Posterior cingulate gyrus (tissue), 11 donors: Measurements from ENCODE around the gene DPM1.

Experiments used
- DNase-seq, 10 donors: peaks; one replicate each; pipeline versions ENCODE4 v3.0.0 to v3.0.0-alpha.2; 2020 to 2021; ENCODE audit warnings: mixed read lengths in 3 of 10
- intact Hi-C: fragments of 100-400 bp; cut with DNase I; formaldehyde crosslinking; loops from one replicate; pipeline ENCODE4 v1.15.1; 2023

DPM1 gene

DNA sequence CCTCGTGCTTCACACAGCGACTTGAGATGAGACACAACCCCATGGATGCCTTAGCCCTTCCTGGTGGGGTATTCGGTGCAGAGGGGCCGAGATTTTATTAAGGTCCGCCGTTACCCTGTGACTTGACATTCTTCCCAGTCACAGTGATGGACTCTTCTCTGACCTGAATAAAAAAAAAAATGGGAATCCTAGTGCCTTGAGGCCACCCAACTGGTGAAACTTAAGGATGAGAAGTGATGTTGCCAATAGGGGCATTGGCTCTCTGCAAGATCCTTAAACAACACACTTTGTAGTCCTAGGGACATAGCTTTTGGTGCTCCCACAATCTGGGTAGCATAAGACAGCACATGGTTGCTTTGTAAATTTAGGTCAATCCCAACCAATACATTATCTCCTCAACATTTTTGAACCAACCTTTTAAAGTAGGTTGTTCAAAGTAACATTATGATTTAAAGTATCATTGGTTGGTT lies 26.3 kb downstream of the DPM1 start:
- intact Hi-C loops: no loop called here
- no peak for DNase-seq

DNA sequence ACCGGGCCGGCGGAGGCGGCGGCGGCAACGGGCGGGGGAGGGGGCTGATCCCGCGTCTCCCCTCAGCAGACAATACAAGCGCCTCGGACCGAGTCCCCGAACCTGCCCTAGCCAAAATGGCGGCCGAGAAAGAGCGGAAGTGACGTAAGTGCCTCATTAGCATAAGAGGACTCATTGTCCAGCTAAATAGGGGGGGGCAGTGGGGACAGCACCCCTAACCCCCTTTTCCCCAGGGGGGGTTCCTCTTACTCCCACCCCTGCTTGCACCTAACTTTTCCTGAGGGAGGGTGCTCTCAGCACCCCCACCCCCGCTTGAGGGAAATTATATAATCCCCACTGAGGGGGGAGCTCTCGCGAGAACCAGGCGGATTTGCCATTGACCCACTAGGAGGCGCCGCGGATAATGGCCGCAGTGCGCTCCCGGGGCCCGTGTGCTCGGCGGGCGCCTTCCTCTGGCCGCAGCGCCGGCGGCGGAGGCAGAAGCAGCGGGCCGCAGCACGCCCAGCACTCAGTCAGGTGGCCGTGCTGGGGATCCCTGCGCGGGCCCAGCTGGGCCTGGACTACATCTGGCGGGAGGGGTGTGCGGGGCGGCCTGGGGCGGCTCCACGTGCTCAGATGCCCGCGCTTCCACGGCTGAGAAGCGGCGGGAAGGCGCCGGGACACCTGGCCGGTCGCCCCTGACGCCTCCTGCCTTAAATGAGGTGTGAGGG lies 26.9 kb downstream of the DPM1 start, which contains the start of gene ADNP:
Gene ADNP (minus strand): TSS at position 132 of the 710 bp plus-strand sequence. CDS start 27,441 bp downstream, outside the sequence.
- peak; percentile 80 to 98 (median 88) for DNase-seq
- intact Hi-C loops: loop anchor here (2.0 kb wide), 1 partner anchor 27 kb away; the partner anchor contains the start of genes DPM1 and MOCS3

DNA sequence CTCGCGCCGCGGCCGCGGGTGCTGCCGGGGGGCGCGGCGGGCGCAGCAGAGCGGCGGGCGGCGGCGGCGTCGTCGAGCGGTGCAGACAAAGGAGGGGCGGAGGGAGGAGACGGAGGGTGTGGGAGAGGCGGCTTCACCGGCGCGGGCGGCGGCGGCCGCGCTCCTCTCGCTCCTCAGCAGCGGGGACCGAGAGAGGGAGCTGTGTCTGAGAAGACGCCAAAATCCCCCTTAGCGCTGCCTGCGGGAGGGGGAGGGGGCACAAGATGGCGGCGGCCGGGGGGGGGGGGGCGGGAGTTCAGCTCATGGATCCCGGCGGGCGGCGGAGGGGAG lies 27.4 kb downstream of the DPM1 start:
- intact Hi-C loops: loop anchor here (2.0 kb wide), 1 partner anchor 28 kb away; the partner anchor contains the start of genes DPM1 and MOCS3
- peak in 1 of 10 donors; percentile 12 for DNase-seq

DNA sequence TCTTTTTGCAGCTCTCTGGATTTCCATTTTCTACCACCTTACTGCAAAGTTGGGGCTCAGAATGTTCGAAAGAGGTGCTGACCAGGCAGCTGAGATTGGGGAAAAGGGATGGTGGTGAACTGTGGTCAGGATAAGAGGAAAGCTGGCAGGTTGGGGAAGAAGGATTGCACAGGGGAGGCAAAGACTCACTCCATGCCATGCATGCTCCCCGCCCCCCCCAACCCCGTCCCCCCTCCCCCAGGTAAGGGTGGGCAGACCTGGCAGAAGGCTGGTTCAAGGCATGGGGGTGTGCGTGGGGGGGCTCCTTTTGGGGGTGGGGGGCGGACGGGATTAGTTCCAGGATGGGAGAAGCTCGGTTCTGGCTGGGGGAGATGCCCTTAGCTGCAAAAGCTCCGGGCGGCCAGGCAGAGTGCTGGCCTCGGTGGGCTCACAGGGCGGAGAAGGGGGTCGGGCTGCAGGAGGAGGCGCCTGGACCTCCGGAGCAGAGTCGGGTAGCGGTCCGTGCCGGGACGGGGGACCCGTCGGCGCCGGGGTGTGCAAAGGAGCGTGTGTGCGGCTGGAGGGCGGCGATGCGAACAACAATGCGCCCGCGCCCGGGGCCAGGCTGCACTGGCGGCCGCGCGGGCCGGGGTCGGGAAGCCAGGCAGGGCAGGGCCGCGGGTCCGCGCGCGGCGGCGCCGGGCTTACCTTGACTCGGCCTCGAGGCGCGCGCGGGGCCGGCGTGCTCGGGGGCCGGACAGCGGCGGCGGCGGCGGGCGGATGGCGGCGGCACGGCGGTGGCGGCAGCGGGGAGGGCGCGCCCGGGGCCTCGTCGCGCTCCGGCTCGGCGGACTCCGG lies 28.0 kb downstream of the DPM1 start:
- peak in 5 of 10 donors; percentile 12 to 85 (median 30) for DNase-seq
- intact Hi-C loops: loop anchor here (2.0 kb wide), 1 partner anchor 28 kb away; the partner anchor contains the start of genes DPM1 and MOCS3

DNA sequence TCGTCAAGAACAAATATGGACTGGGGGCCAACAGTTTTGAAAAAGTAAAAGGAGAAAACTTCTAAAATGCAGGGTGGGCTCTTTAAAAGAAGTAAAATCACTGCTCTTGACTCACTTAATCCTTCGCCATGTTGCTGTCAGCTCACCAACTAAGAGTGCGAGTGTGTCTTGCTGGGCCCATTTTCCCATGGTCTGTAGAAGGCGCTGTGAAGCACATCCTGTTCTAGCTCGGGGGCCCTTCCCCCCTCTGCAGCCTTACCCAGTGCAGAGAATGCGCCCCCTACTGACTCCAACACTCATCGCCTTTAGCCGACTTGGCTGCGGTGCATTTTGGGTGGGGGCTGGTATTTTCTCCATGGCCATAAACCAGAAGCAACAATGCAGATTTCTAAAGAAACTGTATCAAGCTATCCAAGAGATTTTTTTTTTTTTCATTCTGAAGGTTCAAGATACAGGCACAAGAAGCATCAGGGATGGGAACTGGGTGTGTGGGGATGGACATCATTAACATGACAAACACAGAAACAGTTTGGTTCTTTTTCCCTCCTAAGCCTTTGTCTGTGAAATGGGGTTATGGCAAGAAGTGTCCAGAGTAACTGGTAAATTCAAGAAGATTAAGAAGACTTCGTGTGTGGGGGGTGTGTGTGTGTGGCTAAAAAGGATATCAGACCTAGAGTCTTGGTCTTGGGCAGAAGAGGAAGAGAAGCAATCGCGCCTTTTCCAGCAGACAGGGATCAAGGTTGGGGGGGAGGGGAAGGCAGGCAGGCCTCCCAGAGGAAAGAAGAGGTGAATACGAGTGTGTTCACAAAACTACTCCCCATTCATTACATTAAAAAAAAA lies 28.8 kb downstream of the DPM1 start:
- intact Hi-C loops: loop anchor here (1.0 to 2.0 kb wide), 2 partner anchors 29 to 135 kb away; partner anchors contain the start of genes DPM1 and MOCS3
- DNase-seq: peak; percentile 78 to 98 (median 86)

DNA sequence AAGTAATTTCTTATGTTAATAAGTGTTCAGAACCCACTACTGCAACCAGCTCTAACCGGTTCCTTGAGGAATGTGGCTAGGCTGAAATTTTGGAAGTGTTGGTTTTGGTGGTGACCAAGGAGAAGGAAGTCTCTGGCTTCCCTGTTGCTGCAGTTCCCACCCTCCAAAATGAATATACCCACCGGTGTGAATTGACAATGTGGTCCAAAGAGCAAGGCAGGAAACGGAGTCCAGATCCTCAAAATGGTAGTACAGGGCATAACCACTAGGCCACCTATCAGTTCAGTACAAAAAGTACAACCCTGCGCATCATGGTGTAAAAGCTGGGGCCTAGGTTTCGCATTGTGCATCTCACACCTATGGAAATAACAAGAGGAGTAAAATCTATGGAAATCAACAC lies 29.9 kb downstream of the DPM1 start:
- intact Hi-C loops: no loop called here
- DNase-seq: no peak

DNA sequence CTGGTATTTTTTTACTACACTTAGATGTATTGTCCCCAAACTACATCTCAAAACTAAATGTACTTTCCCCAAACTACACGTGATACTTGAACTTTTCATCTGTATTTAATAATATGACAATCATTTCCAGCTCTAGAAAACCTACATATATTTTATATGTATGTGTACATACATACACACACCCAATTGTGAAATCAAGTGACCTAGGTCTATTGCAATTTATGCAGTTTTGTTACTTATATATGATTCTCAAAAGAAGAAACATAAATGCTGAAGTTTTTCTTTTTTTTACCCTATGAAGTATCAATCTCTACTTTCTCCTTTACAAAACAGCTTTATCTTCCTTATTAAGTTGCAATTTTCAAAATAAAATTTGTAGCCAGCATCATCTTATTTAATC lies 31.8 kb downstream of the DPM1 start:
- DNase-seq: no peak
- intact Hi-C loops: no loop called here

DNA sequence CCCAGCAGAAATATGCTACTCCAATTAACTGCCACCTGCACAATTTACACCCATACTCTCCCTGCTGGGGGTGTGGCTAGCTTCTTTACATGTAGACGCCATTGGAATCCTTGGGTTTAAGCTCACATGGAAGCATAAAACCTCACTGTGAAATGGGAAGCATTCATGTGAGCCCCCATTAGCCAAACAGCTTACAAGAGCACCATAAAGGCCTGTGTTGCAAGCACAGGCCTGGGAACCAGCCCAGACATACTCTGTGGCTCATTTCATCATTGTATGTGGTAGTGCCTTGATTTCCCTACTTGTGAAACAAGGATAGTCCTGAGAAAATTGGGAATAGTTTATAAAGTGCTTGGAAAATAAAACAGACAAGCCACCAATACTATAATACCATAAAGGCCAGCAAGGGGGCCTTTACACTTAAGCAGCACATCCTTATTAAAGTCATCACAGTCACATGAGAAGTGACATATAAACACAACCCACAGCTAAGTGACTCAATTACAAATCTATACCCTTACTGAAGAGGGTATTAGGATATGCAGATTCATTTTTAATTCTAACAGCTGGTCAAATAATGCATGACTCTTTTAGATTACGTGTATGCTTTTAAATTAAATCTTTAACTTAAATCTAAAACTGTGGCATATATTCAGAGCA lies 33.9 kb downstream of the DPM1 start:
- DNase-seq: no peak
- intact Hi-C loops: no loop called here

DNA sequence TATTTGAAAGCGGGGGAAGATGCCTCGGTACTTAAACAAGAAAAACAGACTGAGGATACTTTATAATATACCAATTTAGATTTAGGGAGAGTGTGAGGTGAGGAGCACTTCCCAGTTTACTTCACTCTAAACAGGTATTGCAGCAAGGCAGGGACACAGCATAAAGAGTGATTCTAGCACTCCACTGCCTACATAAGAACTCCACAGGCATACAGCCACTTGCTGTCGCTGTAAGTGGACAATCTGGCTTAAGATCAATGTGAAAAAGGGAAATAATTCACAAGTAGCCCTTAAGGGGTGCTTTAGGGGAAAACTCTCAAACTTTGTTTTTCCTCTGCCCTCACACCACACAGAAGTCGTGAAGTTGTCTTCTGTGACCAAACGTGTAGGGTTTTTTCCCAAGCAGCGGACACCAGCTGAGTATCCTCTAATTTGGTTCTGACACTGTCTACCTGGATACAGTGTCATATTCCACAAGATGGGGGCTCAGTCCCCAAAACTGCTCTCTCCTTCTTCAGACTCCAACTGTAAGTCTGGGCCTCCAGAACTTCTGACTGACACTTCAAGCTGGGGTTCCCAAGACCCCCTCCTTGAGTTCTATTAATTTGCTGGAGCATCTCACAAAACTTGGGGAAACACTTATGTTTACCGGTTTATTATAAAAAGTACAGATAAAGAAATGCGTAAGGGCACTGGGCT lies 36.4 kb downstream of the DPM1 start:
- intact Hi-C loops: no loop called here
- no peak for DNase-seq

DNA sequence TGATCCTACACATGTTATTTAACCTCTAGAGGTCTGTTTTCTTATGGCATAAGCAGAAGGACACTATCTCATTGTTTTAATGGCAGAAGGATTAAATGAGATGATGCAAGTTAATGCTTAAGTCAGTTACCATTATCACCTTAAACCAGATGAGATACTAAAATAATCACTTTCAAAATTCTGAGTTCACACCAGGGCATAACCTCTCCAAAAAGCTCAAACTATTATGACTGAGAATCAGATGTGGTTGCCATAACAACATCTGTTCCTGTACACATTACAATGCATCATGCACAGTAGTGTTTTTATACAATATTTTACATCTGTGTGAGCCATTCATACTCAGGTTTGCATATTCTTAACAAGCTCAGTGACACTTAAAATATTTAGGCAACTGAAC lies 37.3 kb downstream of the DPM1 start:
- intact Hi-C loops: no loop called here
- DNase-seq: no peak

DNA sequence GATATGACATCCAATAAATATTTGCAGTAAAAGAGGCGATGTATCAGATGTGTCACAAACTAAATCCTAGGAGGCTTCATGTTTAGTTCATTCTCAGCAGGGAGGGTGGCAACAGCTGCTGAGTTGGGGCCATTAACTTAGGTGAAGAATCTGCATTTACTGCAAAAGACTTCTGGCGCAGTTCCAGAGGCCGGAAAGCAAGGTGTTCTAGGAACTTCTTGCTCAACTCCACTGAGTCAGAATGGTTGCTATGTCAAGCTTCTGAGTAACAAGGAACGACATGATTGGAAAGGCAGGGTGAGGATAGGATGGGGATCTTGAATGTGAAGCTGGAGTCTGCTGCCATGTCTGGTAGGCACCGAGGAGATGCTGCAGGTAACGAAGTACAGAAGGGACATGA lies 38.8 kb downstream of the DPM1 start:
- intact Hi-C loops: no loop called here
- DNase-seq: no peak

DNA sequence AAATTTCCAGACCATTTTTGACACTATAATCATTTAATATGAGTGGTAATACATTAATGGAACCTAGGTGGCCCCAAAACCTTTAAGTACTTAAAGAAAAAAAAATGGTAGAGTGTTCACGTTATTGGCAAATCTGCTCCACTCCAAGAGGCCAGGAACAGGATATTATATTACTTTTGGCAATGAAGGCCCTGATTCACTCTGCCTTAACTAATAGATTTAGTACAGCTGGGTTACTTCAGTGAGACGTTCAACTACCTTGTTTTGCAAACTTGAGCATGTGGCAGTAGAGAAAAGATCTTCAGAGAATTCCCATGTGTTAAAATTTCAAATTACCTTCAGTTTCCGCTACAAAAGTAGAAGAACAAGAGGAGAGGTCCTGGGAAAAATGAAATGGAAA lies 39.9 kb downstream of the DPM1 start:
- intact Hi-C loops: no loop called here
- DNase-seq: no peak

DNA sequence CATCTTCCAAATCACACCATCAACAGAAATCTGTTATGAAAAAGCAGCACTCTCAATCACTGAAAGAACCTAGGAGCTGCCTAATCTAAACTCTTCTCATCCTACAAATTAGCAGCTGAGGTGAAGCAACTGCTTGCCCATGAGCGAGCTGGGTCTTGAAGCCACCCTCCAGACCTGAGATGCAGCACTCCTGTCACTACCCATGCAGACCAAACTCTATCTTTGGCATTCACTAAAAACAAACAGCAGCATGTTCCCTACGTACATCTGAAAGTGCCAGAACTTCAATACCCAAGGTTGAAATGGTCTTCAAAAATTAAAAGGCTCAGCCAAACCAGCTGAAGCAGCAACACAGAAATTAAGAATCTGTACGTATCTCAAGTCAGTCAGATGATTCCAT lies 41.4 kb downstream of the DPM1 start:
- intact Hi-C loops: no loop called here

DNA sequence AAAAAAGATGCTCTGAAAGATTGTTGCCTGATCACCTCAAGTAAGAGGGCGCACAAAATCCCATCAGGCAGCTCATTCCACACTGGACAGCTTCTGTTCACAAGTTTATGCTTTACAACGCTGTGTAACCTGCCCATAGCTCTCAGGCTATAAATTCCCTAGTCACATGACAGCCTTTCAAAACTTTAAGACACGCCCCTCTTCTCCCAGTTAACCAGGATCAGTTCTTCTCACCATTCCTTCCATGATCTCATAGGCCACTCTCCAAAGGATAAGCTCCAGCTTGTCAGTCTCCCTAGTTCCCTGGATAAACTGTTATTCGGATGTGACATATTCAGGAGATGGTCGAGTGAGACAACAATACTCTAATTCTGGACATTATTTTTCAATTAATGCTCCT lies 42.1 kb downstream of the DPM1 start:
- DNase-seq: no peak
- intact Hi-C loops: no loop called here

More for the DNA sequence above, 41.4 kb downstream of the DPM1 start:
- no peak for DNase-seq

DNA sequence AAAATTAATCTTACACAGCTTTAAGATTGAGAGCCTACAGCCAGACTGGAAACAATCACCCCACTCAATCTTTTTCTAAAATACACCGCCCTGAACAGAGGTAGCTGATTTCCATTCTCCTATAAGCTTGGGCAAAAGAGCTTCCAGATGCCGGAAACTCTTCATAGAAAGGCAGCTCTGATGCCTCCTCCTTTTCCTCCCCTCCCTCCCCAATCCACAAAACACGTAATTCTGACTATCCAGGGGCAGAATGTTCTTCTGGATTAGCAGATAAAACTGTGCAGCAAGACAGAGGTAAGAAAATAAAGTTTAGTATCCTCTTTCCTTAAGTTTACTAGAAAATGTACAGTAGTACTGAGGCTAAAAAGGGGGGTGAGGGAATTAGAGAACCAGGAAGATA lies 42.9 kb downstream of the DPM1 start:
- intact Hi-C loops: no loop called here
- no peak for DNase-seq

DNA sequence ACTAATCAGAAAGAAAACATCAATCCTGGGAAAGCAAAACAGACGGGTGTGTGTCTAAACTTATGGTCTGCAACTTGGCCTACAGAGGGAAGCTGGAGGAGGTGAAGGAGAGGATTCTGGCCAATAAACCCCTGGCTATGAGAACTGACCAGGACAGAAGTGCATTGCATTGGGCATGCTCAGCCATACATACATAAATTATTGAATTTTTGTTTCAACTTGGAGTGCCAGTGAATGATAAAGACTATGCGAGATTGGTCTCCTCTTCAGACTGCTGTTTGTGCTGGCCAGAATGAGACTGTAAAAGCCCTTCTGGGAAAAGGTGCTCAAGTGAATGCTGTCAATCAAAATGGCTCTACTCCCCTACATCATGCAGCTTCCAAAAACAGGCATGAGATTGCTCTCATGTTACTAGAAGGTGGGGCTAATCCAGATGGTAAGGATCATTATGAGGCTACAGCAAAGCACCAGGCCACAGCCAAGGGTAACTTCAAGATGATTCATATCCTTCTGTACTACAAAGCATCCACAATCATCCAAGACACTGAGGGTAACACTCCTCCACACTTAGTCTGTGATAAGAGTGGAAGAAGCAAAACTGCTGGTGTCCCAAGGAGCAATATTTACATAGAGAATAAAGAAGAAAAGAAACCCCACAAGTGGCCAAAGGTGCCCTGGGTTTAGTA lies 44.5 kb downstream of the DPM1 start:
- no peak for DNase-seq
- intact Hi-C loops: no loop called here

DNA sequence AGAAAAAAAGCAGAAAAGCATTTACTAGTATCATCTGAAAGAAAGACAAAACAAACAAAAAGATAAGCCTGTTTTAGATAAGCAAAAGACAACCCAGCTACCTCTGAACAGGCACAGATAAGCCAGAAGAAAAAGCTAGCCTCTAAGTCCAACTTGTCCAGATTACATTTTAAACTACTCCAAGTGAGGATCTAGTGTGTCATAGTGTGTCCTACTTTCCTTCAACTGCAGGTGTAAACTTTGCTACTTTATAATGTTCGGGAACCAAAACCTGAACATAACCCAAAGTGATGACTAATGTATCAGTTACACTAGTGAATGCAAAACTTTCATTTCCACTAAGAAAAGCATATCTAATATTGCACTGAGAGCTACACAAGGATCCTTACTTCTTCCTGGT lies 46.6 kb downstream of the DPM1 start:
- no peak for DNase-seq
- intact Hi-C loops: no loop called here

DNA sequence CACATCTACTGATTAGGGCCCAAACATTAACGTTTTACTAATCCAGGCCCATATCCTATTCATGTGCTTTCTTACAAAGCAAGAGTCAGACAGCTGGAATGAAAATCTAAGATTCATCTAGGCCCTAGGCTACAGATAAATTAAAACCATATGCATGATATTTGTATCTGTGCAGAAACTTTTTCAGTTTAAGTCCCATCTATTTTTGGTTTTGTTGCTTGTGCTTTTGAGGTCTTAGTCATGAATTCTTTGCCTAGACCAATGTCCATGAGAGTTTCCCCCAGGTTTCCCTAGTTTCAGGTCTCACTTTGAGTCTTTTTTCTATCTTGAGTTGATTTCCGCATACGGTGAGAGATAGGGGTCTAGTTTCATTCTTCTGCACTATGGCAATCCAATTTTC lies 47.3 kb downstream of the DPM1 start:
- intact Hi-C loops: no loop called here
- DNase-seq: no peak

DNA sequence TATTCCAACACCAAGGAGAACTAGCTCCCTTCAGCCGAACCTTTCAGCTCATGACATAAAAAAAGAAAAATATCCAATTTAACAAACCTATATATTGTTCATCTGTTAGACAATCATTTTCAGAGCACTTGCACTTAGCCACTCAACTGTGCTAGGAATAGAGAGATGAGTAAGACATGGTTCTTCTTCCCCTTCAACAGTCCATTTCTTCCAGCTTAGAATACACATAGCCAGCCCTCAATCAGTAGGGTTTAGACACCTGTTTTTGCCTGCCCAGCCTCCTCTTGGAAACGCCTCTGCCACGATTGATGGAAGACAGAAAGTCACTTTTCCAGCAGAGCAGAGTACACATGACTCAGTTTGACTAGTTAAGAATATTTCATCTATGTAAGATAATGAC lies 48.9 kb downstream of the DPM1 start:
- no peak for DNase-seq
- intact Hi-C loops: no loop called here
